ENCODE measurements around the gene EYA4. TPM values are rescaled to one million over a fixed set of nuclear protein-coding genes. Genes with fewer than 3 reads are reported as not detected.

The EYA4 gene
- total RNA-seq, 2 experiments from 2014 or later, result not detected

DNA sequence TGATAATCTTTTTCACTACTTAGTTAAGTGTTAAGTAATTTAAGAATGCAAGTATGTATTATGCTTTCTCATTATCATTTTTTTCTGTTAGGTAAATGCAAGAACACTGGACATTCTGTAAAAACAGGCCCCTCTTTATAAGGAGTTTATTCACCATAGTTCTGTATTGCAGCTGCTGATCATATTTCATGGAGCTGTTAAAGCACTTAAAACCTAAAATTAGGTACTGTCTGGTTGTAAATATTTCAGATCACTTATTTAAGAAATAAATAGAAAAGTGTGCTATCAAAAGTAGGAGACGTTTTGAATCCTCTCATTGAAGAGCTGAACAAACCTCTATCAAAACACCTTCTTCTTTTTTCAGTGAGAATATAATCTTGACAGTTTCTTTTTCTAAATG lies 3.9 kb downstream of the EYA4 start:
- H2AFZ ChIP-seq (ENCODE audit: low read length), result no peak overlapping the region
- CTCF ChIA-PET (ENCODE audit: unreplicated experiment), result no interaction called here
- no peaks in the 10 kb centered on the region for H3K4me1 ChIP-seq (ENCODE audit: insufficient read depth, low read length, poor library complexity, severe bottlenecking)
- no peak overlapping the region for H3K27ac ChIP-seq (ENCODE audit: low read depth, low read length, poor library complexity, severe bottlenecking)
- no peaks in the 10 kb centered on the region for H3K9me3 ChIP-seq (ENCODE audit: low read length)
- no peaks in the 10 kb centered on the region for H3K79me2 ChIP-seq (ENCODE audit: insufficient read depth, low read depth, low read length)
- H3K36me3 ChIP-seq (ENCODE audit: insufficient read depth, low read length), result no peaks in the 10 kb centered on the region
- POLR2A ChIA-PET, result no interaction called here
- H3K4me2 ChIP-seq (ENCODE audit: low read length), result no peak overlapping the region
- TF ChIP-seq, protein P1, sequence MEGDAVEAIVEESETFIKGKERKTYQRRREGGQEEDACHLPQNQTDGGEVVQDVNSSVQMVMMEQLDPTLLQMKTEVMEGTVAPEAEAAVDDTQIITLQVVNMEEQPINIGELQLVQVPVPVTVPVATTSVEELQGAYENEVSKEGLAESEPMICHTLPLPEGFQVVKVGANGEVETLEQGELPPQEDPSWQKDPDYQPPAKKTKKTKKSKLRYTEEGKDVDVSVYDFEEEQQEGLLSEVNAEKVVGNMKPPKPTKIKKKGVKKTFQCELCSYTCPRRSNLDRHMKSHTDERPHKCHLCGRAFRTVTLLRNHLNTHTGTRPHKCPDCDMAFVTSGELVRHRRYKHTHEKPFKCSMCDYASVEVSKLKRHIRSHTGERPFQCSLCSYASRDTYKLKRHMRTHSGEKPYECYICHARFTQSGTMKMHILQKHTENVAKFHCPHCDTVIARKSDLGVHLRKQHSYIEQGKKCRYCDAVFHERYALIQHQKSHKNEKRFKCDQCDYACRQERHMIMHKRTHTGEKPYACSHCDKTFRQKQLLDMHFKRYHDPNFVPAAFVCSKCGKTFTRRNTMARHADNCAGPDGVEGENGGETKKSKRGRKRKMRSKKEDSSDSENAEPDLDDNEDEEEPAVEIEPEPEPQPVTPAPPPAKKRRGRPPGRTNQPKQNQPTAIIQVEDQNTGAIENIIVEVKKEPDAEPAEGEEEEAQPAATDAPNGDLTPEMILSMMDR (conservative IDR thresholded peaks at IDR 0.05; ENCODE audit: low read length), result no peak
- no peak for TF ChIP-seq EZH2phosphoT487 (IDR thresholded peaks at IDR 0.05; ENCODE audit: borderline replicate concordance, low read depth, low read length)
- BruUV-seq (replicated peaks), result no TSS peak
- intact Hi-C loops (cut with micrococcal nuclease; ENCODE audit: unreplicated experiment), result no loop called here
- H3K4me3 ChIP-seq (ENCODE audit: low read depth, low read length, poor library complexity, severe bottlenecking), result no peak overlapping the region
- no peaks in the 10 kb centered on the region for H4K20me1 ChIP-seq (ENCODE audit: insufficient read depth, low read length)
- DNase-seq (ENCODE audit: low spot score), result no peak
- H3K9me2 ChIP-seq (ENCODE audit: insufficient read depth, low read length), result no peaks in the 10 kb centered on the region

DNA sequence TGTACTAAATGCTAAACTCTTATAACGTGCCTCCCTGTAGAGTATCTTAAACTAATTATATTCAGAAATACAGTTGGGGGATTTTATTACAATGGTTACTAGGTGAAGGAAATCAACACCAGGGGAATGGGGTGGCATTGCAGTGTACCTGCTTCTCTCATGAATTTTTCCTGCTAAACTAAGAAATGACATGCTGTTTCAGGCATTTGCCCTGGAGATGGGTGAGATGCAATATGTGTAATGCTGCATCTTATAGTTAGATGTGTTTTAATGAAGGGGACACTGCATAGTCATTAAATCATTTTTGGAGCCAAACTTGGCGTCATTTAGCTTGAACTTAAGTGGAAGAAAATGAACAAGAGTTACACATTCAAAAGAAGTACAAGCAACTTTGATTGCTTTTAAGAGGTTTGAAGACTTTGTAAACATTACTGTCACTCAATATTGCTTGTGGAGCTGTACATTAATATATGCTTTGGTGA lies 4.3 kb downstream of the EYA4 start:
- POLR2A ChIA-PET, result no interaction called here

DNA sequence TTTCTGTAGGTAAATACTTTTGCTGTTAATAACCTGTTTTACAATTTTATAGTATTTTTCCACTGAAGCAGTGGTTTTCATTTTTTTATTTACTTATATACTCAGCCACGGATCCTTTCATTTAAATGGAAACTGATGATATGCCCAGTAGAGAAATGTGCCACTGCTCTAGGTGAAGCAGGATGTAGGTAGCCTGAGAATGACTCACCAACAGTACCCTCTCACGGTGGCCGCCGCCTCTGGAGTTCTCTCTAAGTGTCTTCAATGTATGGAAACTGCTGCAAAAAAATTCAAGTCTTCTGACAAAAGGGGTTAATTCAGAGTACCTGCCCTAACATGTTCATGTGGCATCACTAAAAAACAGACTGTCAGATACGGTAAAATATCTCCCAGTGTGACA lies 6.4 kb downstream of the EYA4 start:
- no peak overlapping the region for H3K4me3 ChIP-seq (ENCODE audit: low read depth, low read length, poor library complexity, severe bottlenecking)
- no peak overlapping the region for H3K27ac ChIP-seq (ENCODE audit: low read depth, low read length, poor library complexity, severe bottlenecking)
- no peaks in the 10 kb centered on the region for H3K4me1 ChIP-seq (ENCODE audit: insufficient read depth, low read length, poor library complexity, severe bottlenecking)
- H3K36me3 ChIP-seq (ENCODE audit: insufficient read depth, low read length), result no peaks in the 10 kb centered on the region
- no peak for DNase-seq (ENCODE audit: low spot score)
- no peaks in the 10 kb centered on the region for H4K20me1 ChIP-seq (ENCODE audit: insufficient read depth, low read length)
- no TSS peak for BruUV-seq (replicated peaks)
- ChIA-PET POLR2A (no interaction called here), CTCF (ENCODE audit: unreplicated experiment) (no interaction called here)
- no peaks in the 10 kb centered on the region for H3K79me2 ChIP-seq (ENCODE audit: insufficient read depth, low read depth, low read length)
- no peak overlapping the region for H3K4me2 ChIP-seq (ENCODE audit: low read length)
- H3K9me3 ChIP-seq (ENCODE audit: low read length), result no peaks in the 10 kb centered on the region
- H3K9me2 ChIP-seq (ENCODE audit: insufficient read depth, low read length), result no peaks in the 10 kb centered on the region
- intact Hi-C loops (cut with micrococcal nuclease; ENCODE audit: unreplicated experiment), result no loop called here
- H2AFZ ChIP-seq (ENCODE audit: low read length), result no peak overlapping the region
- TF ChIP-seq, protein P1 (conservative IDR thresholded peaks at IDR 0.05; ENCODE audit: low read length), result no peak
- no peak for TF ChIP-seq EZH2phosphoT487 (IDR thresholded peaks at IDR 0.05; ENCODE audit: borderline replicate concordance, low read depth, low read length)

More for the DNA sequence above, 4.3 kb downstream of the EYA4 start:
- Histone ChIP-seq H3K36me3 (ENCODE audit: insufficient read depth, low read length) (no peaks in the 10 kb centered on the region), H3K27ac (ENCODE audit: low read depth, low read length, poor library complexity, severe bottlenecking) (no peak overlapping the region), H3K4me1 (ENCODE audit: insufficient read depth, low read length, poor library complexity, severe bottlenecking) (no peaks in the 10 kb centered on the region), H3K4me3 (ENCODE audit: low read depth, low read length, poor library complexity, severe bottlenecking) (no peak overlapping the region), H3K9me2 (ENCODE audit: insufficient read depth, low read length) (no peaks in the 10 kb centered on the region), H4K20me1 (ENCODE audit: insufficient read depth, low read length) (no peaks in the 10 kb centered on the region), H2AFZ (ENCODE audit: low read length) (no peak overlapping the region), H3K9me3 (ENCODE audit: low read length) (no peaks in the 10 kb centered on the region), H3K79me2 (ENCODE audit: insufficient read depth, low read depth, low read length) (no peaks in the 10 kb centered on the region), H3K4me2 (ENCODE audit: low read length) (no peak overlapping the region)
- intact Hi-C loops (cut with micrococcal nuclease; ENCODE audit: unreplicated experiment), result no loop called here
- BruUV-seq (replicated peaks), result no TSS peak
- no peak for TF ChIP-seq EZH2phosphoT487 (IDR thresholded peaks at IDR 0.05; ENCODE audit: borderline replicate concordance, low read depth, low read length)
- TF ChIP-seq, protein P1 (conservative IDR thresholded peaks at IDR 0.05; ENCODE audit: low read length), result no peak
- no peak for DNase-seq (ENCODE audit: low spot score)
- CTCF ChIA-PET (ENCODE audit: unreplicated experiment), result no interaction called here

All from OCI-LY7 (cell line).